K562 (cell line): Measurements from ENCODE around the gene GRK1.

Experiments used
- BRD4 ChIP-seq: fragments of 200-600 bp; sonication (generic); IDR thresholded peaks from 2 replicates; pipeline ENCODE4 v1.6.1; 2017; ENCODE audit warnings: inconsistent platforms
- EZH2 ChIP-seq: IDR thresholded peaks from 2 replicates; pipeline ENCODE4 v1.6.1; 2012; ENCODE audit warnings: low read depth, mild to moderate bottlenecking, inconsistent platforms, low read length, borderline replicate concordance
- POLR2AphosphoS5 ChIP-seq: IDR thresholded peaks from 2 replicates; pipeline ENCODE4 v1.6.1; 2011; ENCODE audit warnings: mild to moderate bottlenecking, low read depth, low read length, moderate library complexity; ENCODE audit not compliant: control insufficient read depth, insufficient read depth
- YY1 ChIP-seq, 3 experiments: IDR thresholded peaks; 2 replicates each; pipeline ENCODE4 v1.6.1; 2011; ENCODE audit warnings: low read length in 2 of 3, mild to moderate bottlenecking in 2 of 3, moderate library complexity in 2 of 3, borderline replicate concordance in 1 of 3, control low read depth in 1 of 3, low read depth in 1 of 3; ENCODE audit not compliant: insufficient read depth in 3 of 3, insufficient replicate concordance in 2 of 3, control insufficient read depth in 1 of 3, insufficient read length in 1 of 3; ENCODE audit errors: extremely low read depth in 1 of 3
- TF ChIP-seq, protein P1 (sequence below): sonication (generic); formaldehyde crosslinking; IDR thresholded peaks from 2 replicates; pipeline ENCODE4 v1.9.0; 2022; ENCODE audit warnings: mild to moderate bottlenecking, missing genetic modification reagents
- TF ChIP-seq, protein P2 (sequence below): fragments of 450-650 bp; IDR thresholded peaks from 2 replicates; pipeline ENCODE4 v1.7.1; 2018; ENCODE audit warnings: mild to moderate bottlenecking, low read depth; ENCODE audit not compliant: partially characterized antibody
- TF ChIP-seq, protein P3 (sequence below): sonication (generic); formaldehyde crosslinking; IDR thresholded peaks from 2 replicates; pipeline ENCODE4 v1.8.0; 2022; ENCODE audit warnings: mild to moderate bottlenecking, missing genetic modification reagents, borderline replicate concordance

DNA sequence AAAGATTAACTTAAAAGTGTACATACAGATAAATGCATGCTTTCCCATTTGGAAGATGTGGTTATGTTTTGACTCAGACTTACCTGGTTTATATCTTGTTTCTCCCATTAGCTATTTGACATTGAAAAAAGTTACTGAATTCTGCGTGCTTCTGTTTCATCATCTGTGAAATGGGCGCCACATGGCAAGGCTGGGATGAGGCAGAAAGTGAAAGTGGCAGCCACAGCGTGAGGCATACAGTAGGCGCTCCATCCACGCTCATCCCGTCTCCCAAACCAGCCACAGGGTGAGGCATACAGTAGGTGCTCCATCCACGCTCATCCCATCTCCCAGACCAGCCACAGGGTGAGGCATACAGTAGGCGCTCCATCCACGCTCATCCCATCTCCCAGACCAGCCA is 78.0 kb downstream of the GRK1 start:
- TF ChIP-seq, protein P1, sequence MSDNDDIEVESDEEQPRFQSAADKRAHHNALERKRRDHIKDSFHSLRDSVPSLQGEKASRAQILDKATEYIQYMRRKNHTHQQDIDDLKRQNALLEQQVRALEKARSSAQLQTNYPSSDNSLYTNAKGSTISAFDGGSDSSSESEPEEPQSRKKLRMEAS (CRISPR knock-in tag) = no peak
- no peak for TF ChIP-seq POLR2AphosphoS5
- TF ChIP-seq, protein P2, sequence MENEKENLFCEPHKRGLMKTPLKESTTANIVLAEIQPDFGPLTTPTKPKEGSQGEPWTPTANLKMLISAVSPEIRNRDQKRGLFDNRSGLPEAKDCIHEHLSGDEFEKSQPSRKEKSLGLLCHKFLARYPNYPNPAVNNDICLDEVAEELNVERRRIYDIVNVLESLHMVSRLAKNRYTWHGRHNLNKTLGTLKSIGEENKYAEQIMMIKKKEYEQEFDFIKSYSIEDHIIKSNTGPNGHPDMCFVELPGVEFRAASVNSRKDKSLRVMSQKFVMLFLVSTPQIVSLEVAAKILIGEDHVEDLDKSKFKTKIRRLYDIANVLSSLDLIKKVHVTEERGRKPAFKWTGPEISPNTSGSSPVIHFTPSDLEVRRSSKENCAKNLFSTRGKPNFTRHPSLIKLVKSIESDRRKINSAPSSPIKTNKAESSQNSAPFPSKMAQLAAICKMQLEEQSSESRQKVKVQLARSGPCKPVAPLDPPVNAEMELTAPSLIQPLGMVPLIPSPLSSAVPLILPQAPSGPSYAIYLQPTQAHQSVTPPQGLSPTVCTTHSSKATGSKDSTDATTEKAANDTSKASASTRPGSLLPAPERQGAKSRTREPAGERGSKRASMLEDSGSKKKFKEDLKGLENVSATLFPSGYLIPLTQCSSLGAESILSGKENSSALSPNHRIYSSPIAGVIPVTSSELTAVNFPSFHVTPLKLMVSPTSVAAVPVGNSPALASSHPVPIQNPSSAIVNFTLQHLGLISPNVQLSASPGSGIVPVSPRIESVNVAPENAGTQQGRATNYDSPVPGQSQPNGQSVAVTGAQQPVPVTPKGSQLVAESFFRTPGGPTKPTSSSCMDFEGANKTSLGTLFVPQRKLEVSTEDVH = no peak
- TF ChIP-seq, protein P3, sequence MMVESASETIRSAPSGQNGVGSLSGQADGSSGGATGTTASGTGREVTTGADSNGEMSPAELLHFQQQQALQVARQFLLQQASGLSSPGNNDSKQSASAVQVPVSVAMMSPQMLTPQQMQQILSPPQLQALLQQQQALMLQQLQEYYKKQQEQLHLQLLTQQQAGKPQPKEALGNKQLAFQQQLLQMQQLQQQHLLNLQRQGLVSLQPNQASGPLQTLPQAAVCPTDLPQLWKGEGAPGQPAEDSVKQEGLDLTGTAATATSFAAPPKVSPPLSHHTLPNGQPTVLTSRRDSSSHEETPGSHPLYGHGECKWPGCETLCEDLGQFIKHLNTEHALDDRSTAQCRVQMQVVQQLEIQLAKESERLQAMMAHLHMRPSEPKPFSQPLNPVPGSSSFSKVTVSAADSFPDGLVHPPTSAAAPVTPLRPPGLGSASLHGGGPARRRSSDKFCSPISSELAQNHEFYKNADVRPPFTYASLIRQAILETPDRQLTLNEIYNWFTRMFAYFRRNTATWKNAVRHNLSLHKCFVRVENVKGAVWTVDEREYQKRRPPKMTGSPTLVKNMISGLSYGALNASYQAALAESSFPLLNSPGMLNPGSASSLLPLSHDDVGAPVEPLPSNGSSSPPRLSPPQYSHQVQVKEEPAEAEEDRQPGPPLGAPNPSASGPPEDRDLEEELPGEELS = no peak
- no peak for TF ChIP-seq BRD4
- no peak for TF ChIP-seq YY1 (IDR thresholded peaks at IDR 0.05; ENCODE audit: borderline replicate concordance in 1 of 3, control insufficient read depth in 1 of 3, extremely low read depth in 1 of 3, insufficient read depth in 3 of 3, insufficient read length in 1 of 3, insufficient replicate concordance in 2 of 3, low read depth in 1 of 3, low read length in 2 of 3)
- no peak for TF ChIP-seq EZH2
